DND-41 (cell line): ENCODE data around the gene RXFP4.

Source experiments
- EZH2 ChIP-seq: IDR thresholded peaks from 3 replicates; pipeline ENCODE4 v1.6.1; 2012; ENCODE audit warnings: borderline replicate concordance, low read depth, mild to moderate bottlenecking, moderate library complexity, low read length, inconsistent platforms; ENCODE audit not compliant: severe bottlenecking
- TF ChIP-seq, protein P1 (sequence below): IDR thresholded peaks from 2 replicates; pipeline ENCODE4 v1.5.1; 2012; ENCODE audit warnings: borderline replicate concordance, low read length, moderate library complexity, mild to moderate bottlenecking; ENCODE audit not compliant: poor library complexity, severe bottlenecking; ENCODE audit errors: extremely low read depth

DNA sequence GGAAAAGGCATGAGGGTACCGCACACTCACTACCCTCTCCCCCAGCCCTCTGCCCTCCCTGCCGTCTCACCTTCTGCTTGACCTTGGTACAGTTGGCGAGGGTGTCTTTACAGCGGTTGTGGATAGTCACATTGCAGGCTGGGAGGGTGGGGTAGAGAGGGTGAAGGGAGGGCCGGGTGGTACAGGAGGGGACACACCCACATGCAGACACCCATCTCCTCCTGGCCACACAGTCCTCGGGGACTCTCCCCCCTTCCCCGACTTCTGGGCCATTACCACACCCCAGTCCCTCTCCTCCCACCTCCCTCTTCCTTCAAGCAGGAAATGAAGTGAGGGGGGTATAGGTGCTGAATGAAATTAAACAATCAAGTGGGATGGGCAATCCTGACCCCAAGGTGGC, 25.3 kb downstream of the RXFP4 start:
- TF ChIP-seq, protein P1, sequence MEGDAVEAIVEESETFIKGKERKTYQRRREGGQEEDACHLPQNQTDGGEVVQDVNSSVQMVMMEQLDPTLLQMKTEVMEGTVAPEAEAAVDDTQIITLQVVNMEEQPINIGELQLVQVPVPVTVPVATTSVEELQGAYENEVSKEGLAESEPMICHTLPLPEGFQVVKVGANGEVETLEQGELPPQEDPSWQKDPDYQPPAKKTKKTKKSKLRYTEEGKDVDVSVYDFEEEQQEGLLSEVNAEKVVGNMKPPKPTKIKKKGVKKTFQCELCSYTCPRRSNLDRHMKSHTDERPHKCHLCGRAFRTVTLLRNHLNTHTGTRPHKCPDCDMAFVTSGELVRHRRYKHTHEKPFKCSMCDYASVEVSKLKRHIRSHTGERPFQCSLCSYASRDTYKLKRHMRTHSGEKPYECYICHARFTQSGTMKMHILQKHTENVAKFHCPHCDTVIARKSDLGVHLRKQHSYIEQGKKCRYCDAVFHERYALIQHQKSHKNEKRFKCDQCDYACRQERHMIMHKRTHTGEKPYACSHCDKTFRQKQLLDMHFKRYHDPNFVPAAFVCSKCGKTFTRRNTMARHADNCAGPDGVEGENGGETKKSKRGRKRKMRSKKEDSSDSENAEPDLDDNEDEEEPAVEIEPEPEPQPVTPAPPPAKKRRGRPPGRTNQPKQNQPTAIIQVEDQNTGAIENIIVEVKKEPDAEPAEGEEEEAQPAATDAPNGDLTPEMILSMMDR, result no peak
- no peak for TF ChIP-seq EZH2
